GM23338 (cell line): ENCODE results near the gene TCEANC. TPM values are rescaled to one million over a fixed set of nuclear protein-coding genes. Genes with fewer than 3 reads are reported as not detected.

Source experiments
- ATAC-seq: fragments of 200-7000 bp; cut with Tn5 transposase; 3 replicates; pipeline ENCODE4 v1.9.1; 2020
- DNase-seq: peaks from one replicate; pipeline ENCODE4 v3.0.0-alpha.2; 2015; ENCODE audit warnings: low spot score
- H2AFZ ChIP-seq: fragments of 200-600 bp; sonication (generic); 2 replicates; pipeline ENCODE4 v1.8.0; 2016; ENCODE audit warnings: antibody characterized with exemption, mild to moderate bottlenecking, moderate library complexity
- H3F3A ChIP-seq: fragments of 200-600 bp; sonication (generic); replicated peaks from 2 replicates; pipeline ENCODE4 v1.8.0; 2017; ENCODE audit warnings: antibody characterized with exemption, mixed run types, low read depth
- H3K27ac ChIP-seq: fragments of 200-600 bp; sonication (generic); 2 replicates; pipeline ENCODE4 v1.6.1; 2016; ENCODE audit warnings: low read depth
- H3K27me3 ChIP-seq: fragments of 200-600 bp; sonication (generic); 2 replicates; pipeline ENCODE4 v1.8.0; 2016; ENCODE audit warnings: mild to moderate bottlenecking, mixed run types, moderate library complexity; ENCODE audit not compliant: insufficient read depth
- H3K36me3 ChIP-seq: fragments of 200-600 bp; sonication (generic); 2 replicates; pipeline ENCODE4 v1.8.0; 2016; ENCODE audit warnings: mild to moderate bottlenecking; ENCODE audit not compliant: insufficient read depth
- H3K4me1 ChIP-seq: fragments of 200-600 bp; sonication (generic); 2 replicates; pipeline ENCODE4 v1.8.0; 2016; ENCODE audit warnings: mild to moderate bottlenecking, moderate library complexity; ENCODE audit not compliant: insufficient read depth
- H3K4me2 ChIP-seq: fragments of 200-600 bp; sonication (generic); 2 replicates; pipeline ENCODE4 v1.7.1; 2017; ENCODE audit warnings: mixed run types
- H3K4me3 ChIP-seq: fragments of 200-600 bp; sonication (generic); 2 replicates; pipeline ENCODE4 v1.6.1; 2016; ENCODE audit warnings: mixed run types
- H3K79me2 ChIP-seq: fragments of 200-600 bp; sonication (generic); replicated peaks from 2 replicates; pipeline ENCODE4 v1.8.0; 2017; ENCODE audit warnings: mild to moderate bottlenecking; ENCODE audit not compliant: insufficient read depth
- H3K9me2 ChIP-seq: fragments of 200-600 bp; sonication (generic); 2 replicates; pipeline ENCODE4 v1.8.0; 2017; ENCODE audit not compliant: insufficient read depth
- H4K20me1 ChIP-seq: fragments of 200-600 bp; sonication (generic); replicated peaks from 2 replicates; pipeline ENCODE4 v1.8.0; 2017; ENCODE audit warnings: mild to moderate bottlenecking; ENCODE audit not compliant: insufficient read depth
- H3K27ac Mint-ChIP-seq: 2 replicates; pipeline ENCODE4 v1.8.0; 2020; ENCODE audit warnings: inconsistent platforms, mild to moderate bottlenecking, moderate library complexity, mixed read lengths
- H3K27me3 Mint-ChIP-seq: 3 replicates; pipeline ENCODE4 v1.8.0; 2022; ENCODE audit warnings: low read depth, mild to moderate bottlenecking, moderate library complexity, mixed read lengths, inconsistent platforms; ENCODE audit not compliant: insufficient read depth, poor library complexity
- H3K36me3 Mint-ChIP-seq: 3 replicates; pipeline ENCODE4 v1.8.0; 2021; ENCODE audit warnings: low read depth, mild to moderate bottlenecking, inconsistent platforms, moderate library complexity, mixed read lengths
- H3K4me1 Mint-ChIP-seq: 3 replicates; pipeline ENCODE4 v1.8.0; 2020; ENCODE audit warnings: mild to moderate bottlenecking, inconsistent platforms, mixed read lengths
- H3K4me3 Mint-ChIP-seq: 3 replicates; pipeline ENCODE4 v1.8.0; 2021; ENCODE audit warnings: moderate library complexity, mild to moderate bottlenecking, inconsistent platforms, mixed read lengths
- H3K9me3 Mint-ChIP-seq: 3 replicates; pipeline ENCODE4 v1.8.0; 2020; ENCODE audit warnings: moderate library complexity, mild to moderate bottlenecking, inconsistent platforms, mixed read lengths
- CREB1 ChIP-seq: fragments of 250-450 bp; sonication (Bioruptor Pico); IDR thresholded peaks from 2 replicates; pipeline ENCODE4 v1.5.0; 2020; ENCODE audit warnings: low read depth, mild to moderate bottlenecking, moderate library complexity
- ETS1 ChIP-seq: IDR thresholded peaks from 2 replicates; pipeline ENCODE4 v1.6.1; 2016; ENCODE audit warnings: antibody characterized with exemption
- EZH2 ChIP-seq: fragments of 200-600 bp; sonication (generic); IDR thresholded peaks from one replicate; pipeline ENCODE4 v1.8.0; 2017; ENCODE audit warnings: antibody characterized with exemption, mild to moderate bottlenecking, low read depth; ENCODE audit not compliant: unreplicated experiment
- EZH2phosphoT487 ChIP-seq: fragments of 200-600 bp; sonication (generic); IDR thresholded peaks from one replicate; pipeline ENCODE4 v1.8.1; 2018; ENCODE audit warnings: antibody characterized with exemption; ENCODE audit not compliant: unreplicated experiment
- JUNB ChIP-seq: IDR thresholded peaks from one replicate; pipeline ENCODE4 v1.6.1; 2016; ENCODE audit warnings: antibody characterized with exemption; ENCODE audit not compliant: unreplicated experiment
- NANOG ChIP-seq: IDR thresholded peaks from 2 replicates; pipeline ENCODE4 v1.6.1; 2016; ENCODE audit warnings: antibody characterized with exemption, borderline replicate concordance
- POLR2AphosphoS5 ChIP-seq: IDR thresholded peaks from 2 replicates; pipeline ENCODE4 v1.6.1; 2016; ENCODE audit warnings: antibody characterized with exemption, low read depth
- STAT1 ChIP-seq: IDR thresholded peaks from one replicate; pipeline ENCODE4 v1.6.1; 2016; ENCODE audit warnings: antibody characterized with exemption; ENCODE audit not compliant: unreplicated experiment
- ZNF114 ChIP-seq: fragments of 250-450 bp; sonication (Bioruptor Pico); IDR thresholded peaks from 2 replicates; pipeline ENCODE4 v1.5.0; 2020; ENCODE audit warnings: mild to moderate bottlenecking, moderate library complexity
- ZNF331 ChIP-seq: fragments of 250-450 bp; sonication (Bioruptor Pico); IDR thresholded peaks from 2 replicates; pipeline ENCODE4 v1.5.0; 2020; ENCODE audit warnings: low read depth, mild to moderate bottlenecking, moderate library complexity
- polyA plus RNA-seq: library from polyadenylated mRNA; unstranded; fragments of >200 nt; fragmentation: Nextera tagmentation; extraction: Ambion mirVana; gene quantifications from 2 replicates; pipeline ENCODE4 v1.2.1, GENCODE V29; 2016
- total RNA-seq: library from RNA; depleted of rRNA; stranded (reverse); fragments of >200 nt; shearing (Covaris generic); gene quantifications from 2 replicates; pipeline ENCODE4 v1.2.3, GENCODE V29; 2014
- TF ChIP-seq, protein P1 (sequence below): fragments of 250-450 bp; sonication (Bioruptor Pico); IDR thresholded peaks from 2 replicates; pipeline ENCODE4 v1.5.0; 2020; ENCODE audit warnings: mild to moderate bottlenecking, moderate library complexity
- TF ChIP-seq, protein P2 (sequence below), 2 experiments: fragments of 200-600 bp in 1 of 2; sonication (generic) in 1 of 2; conservative IDR thresholded peaks; 2 replicates each; pipeline versions ENCODE4 v1.5.1 to v1.6.1; 2016 to 2017; ENCODE audit warnings: antibody characterized with exemption in 2 of 2, low read depth in 2 of 2, mild to moderate bottlenecking in 2 of 2, moderate library complexity in 1 of 2
- TF ChIP-seq, protein P3 (sequence below): IDR thresholded peaks from one replicate; pipeline ENCODE4 v1.6.1; 2018; ENCODE audit warnings: antibody characterized with exemption; ENCODE audit not compliant: unreplicated experiment

The TCEANC gene
- total and polyA plus RNA-seq, 2 experiments from 2014 or later = 1.2 to 2.5 TPM

- H3K27ac Mint-ChIP-seq = no peak overlapping the region
- Histone ChIP-seq H3K36me3 (no peaks in the 10 kb centered on the region), H2AFZ (no peak overlapping the region), H3K4me3 (no peak overlapping the region), H4K20me1 (peaks cover 7% of the 10 kb centered on the region; the same call in 1 of the 2 replicates), H3K9me2 (no peaks in the 10 kb centered on the region), H3K79me2 (peaks cover 70% of the 10 kb centered on the region), H3K27me3 (no peaks in the 10 kb centered on the region), H3K4me2 (no peak overlapping the region), H3F3A (no peaks in the 10 kb centered on the region), H3K27ac (no peak overlapping the region), H3K4me1 (no peaks in the 10 kb centered on the region)
- peaks cover 4% of the 10 kb centered on the region for H3K27me3 Mint-ChIP-seq
- 0 out of 3 replicates have a peak, but pooled peaks cover 3% of the 10 kb centered on the region for H3K36me3 Mint-ChIP-seq
- TF ChIP-seq POLR2AphosphoS5 = no peak
- TF ChIP-seq JUNB = no peak
- TF ChIP-seq NANOG = no peak
- no peak for TF ChIP-seq STAT1
- TF ChIP-seq ETS1 = no peak
- TF ChIP-seq ZNF114 (CRISPR knock-in tag) = no peak
- TF ChIP-seq, protein P1, sequence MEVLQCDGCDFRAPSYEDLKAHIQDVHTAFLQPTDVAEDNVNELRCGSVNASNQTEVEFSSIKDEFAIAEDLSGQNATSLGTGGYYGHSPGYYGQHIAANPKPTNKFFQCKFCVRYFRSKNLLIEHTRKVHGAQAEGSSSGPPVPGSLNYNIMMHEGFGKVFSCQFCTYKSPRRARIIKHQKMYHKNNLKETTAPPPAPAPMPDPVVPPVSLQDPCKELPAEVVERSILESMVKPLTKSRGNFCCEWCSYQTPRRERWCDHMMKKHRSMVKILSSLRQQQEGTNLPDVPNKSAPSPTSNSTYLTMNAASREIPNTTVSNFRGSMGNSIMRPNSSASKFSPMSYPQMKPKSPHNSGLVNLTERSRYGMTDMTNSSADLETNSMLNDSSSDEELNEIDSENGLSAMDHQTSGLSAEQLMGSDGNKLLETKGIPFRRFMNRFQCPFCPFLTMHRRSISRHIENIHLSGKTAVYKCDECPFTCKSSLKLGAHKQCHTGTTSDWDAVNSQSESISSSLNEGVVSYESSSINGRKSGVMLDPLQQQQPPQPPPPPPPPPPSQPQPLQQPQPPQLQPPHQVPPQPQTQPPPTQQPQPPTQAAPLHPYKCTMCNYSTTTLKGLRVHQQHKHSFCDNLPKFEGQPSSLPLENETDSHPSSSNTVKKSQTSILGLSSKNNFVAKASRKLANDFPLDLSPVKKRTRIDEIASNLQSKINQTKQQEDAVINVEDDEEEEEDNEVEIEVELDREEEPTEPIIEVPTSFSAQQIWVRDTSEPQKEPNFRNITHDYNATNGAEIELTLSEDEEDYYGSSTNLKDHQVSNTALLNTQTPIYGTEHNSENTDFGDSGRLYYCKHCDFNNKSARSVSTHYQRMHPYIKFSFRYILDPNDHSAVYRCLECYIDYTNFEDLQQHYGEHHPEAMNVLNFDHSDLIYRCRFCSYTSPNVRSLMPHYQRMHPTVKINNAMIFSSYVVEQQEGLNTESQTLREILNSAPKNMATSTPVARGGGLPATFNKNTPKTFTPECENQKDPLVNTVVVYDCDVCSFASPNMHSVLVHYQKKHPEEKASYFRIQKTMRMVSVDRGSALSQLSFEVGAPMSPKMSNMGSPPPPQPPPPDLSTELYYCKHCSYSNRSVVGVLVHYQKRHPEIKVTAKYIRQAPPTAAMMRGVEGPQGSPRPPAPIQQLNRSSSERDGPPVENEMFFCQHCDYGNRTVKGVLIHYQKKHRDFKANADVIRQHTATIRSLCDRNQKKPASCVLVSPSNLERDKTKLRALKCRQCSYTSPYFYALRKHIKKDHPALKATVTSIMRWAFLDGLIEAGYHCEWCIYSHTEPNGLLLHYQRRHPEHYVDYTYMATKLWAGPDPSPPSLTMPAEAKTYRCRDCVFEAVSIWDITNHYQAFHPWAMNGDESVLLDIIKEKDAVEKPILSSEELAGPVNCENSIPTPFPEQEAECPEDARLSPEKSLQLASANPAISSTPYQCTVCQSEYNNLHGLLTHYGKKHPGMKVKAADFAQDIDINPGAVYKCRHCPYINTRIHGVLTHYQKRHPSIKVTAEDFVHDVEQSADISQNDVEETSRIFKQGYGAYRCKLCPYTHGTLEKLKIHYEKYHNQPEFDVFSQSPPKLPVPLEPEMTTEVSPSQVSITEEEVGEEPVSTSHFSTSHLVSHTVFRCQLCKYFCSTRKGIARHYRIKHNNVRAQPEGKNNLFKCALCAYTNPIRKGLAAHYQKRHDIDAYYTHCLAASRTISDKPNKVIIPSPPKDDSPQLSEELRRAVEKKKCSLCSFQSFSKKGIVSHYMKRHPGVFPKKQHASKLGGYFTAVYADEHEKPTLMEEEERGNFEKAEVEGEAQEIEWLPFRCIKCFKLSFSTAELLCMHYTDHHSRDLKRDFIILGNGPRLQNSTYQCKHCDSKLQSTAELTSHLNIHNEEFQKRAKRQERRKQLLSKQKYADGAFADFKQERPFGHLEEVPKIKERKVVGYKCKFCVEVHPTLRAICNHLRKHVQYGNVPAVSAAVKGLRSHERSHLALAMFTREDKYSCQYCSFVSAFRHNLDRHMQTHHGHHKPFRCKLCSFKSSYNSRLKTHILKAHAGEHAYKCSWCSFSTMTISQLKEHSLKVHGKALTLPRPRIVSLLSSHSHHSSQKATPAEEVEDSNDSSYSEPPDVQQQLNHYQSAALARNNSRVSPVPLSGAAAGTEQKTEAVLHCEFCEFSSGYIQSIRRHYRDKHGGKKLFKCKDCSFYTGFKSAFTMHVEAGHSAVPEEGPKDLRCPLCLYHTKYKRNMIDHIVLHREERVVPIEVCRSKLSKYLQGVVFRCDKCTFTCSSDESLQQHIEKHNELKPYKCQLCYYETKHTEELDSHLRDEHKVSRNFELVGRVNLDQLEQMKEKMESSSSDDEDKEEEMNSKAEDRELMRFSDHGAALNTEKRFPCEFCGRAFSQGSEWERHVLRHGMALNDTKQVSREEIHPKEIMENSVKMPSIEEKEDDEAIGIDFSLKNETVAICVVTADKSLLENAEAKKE (CRISPR knock-in tag) = no peak
- TF ChIP-seq ZNF331 (CRISPR knock-in tag) = no peak
- TF ChIP-seq, protein P2, sequence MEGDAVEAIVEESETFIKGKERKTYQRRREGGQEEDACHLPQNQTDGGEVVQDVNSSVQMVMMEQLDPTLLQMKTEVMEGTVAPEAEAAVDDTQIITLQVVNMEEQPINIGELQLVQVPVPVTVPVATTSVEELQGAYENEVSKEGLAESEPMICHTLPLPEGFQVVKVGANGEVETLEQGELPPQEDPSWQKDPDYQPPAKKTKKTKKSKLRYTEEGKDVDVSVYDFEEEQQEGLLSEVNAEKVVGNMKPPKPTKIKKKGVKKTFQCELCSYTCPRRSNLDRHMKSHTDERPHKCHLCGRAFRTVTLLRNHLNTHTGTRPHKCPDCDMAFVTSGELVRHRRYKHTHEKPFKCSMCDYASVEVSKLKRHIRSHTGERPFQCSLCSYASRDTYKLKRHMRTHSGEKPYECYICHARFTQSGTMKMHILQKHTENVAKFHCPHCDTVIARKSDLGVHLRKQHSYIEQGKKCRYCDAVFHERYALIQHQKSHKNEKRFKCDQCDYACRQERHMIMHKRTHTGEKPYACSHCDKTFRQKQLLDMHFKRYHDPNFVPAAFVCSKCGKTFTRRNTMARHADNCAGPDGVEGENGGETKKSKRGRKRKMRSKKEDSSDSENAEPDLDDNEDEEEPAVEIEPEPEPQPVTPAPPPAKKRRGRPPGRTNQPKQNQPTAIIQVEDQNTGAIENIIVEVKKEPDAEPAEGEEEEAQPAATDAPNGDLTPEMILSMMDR (conservative IDR thresholded peaks at IDR 0.05; ENCODE audit: low read depth in 2 of 2) = no peak
- TF ChIP-seq EZH2 = no peak
- TF ChIP-seq, protein P3, sequence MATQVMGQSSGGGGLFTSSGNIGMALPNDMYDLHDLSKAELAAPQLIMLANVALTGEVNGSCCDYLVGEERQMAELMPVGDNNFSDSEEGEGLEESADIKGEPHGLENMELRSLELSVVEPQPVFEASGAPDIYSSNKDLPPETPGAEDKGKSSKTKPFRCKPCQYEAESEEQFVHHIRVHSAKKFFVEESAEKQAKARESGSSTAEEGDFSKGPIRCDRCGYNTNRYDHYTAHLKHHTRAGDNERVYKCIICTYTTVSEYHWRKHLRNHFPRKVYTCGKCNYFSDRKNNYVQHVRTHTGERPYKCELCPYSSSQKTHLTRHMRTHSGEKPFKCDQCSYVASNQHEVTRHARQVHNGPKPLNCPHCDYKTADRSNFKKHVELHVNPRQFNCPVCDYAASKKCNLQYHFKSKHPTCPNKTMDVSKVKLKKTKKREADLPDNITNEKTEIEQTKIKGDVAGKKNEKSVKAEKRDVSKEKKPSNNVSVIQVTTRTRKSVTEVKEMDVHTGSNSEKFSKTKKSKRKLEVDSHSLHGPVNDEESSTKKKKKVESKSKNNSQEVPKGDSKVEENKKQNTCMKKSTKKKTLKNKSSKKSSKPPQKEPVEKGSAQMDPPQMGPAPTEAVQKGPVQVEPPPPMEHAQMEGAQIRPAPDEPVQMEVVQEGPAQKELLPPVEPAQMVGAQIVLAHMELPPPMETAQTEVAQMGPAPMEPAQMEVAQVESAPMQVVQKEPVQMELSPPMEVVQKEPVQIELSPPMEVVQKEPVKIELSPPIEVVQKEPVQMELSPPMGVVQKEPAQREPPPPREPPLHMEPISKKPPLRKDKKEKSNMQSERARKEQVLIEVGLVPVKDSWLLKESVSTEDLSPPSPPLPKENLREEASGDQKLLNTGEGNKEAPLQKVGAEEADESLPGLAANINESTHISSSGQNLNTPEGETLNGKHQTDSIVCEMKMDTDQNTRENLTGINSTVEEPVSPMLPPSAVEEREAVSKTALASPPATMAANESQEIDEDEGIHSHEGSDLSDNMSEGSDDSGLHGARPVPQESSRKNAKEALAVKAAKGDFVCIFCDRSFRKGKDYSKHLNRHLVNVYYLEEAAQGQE = no peak
- TF ChIP-seq CREB1 (CRISPR knock-in tag) = no peak
- no peak for TF ChIP-seq EZH2phosphoT487
- ATAC-seq (no peak), DNase-seq (no peak)
- peaks cover 32% of the 10 kb centered on the region for H3K4me1 Mint-ChIP-seq
- H3K9me3 Mint-ChIP-seq = no peaks in the 10 kb centered on the region
- H3K4me3 Mint-ChIP-seq = no peak overlapping the region
Measured at GRCh38 chrX:13703589-13703988, 50.6 kb downstream of the TCEANC start.
